ENCODE data around the gene SCRN3.

GRCh38 chr2:174392706-174393105, 2.8 kb upstream of the SCRN3 start:
- TF ChIP-seq CTCF (IDR thresholded peaks at IDR 0.05; ENCODE audit: low read length): no peak
- no peak for TF ChIP-seq EZH2 (IDR thresholded peaks at IDR 0.05; ENCODE audit: borderline replicate concordance, low read length)
